Thyroid gland (tissue), 4 donors: ENCODE data around the gene CCDC170. TPM values are rescaled to one million over a fixed set of nuclear protein-coding genes. Genes with fewer than 3 reads are reported as not detected.

Source experiments
- DNase-seq, 2 donors: peaks; one replicate each; pipeline ENCODE4 v3.0.0-alpha.2; 2019
- H3K27ac ChIP-seq, 3 donors: fragments of 200-600 bp; sonication (generic); 1 replicate in 2 of 3; 2 replicates in 1 of 3; pipeline ENCODE4 v1.5.1; 2016 to 2019; ENCODE audit warnings: mild to moderate bottlenecking in 1 of 3, moderate library complexity in 1 of 3
- H3K27me3 ChIP-seq: fragments of 200-600 bp; sonication (generic); one replicate; pipeline ENCODE4 v1.5.1; 2019
- H3K36me3 ChIP-seq, 2 donors: fragments of 200-600 bp; sonication (generic); one replicate each; pipeline ENCODE4 v1.5.1; 2016 to 2019
- H3K4me1 ChIP-seq, 2 donors: fragments of 200-600 bp; sonication (generic); one replicate each; pipeline ENCODE4 v1.5.1; 2017 to 2019
- H3K4me3 ChIP-seq, 3 donors: fragments of 200-600 bp; sonication (generic); replicated peaks in 1 of 3; 1 replicate in 2 of 3; 2 replicates in 1 of 3; pipeline ENCODE4 v1.5.1; 2016; ENCODE audit warnings: mild to moderate bottlenecking in 1 of 3
- H3K9me3 ChIP-seq: fragments of 200-600 bp; sonication (generic); one replicate; pipeline ENCODE4 v1.5.1; 2017
- POLR2A ChIP-seq, 2 donors: fragments of 450-650 bp; IDR thresholded peaks; one replicate each; pipeline ENCODE4 v1.6.1; 2017; ENCODE audit warnings: antibody characterized with exemption in 2 of 2, mild to moderate bottlenecking in 2 of 2, moderate library complexity in 1 of 2
- WGBS, 2 donors: methylation state at CpG; one replicate each; pipeline ENCODE4 v1.1.5; 2017; 5-methylcytosine and 5-hydroxymethylcytosine counted together
- intact Hi-C: fragments of 100-400 bp; cut with DNase I; formaldehyde crosslinking; loops from one replicate; pipeline ENCODE4 v1.15.1; 2023
- total RNA-seq, 4 donors: library from RNA; depleted of rRNA; stranded (reverse); fragments of >200 nt; gene quantifications; one replicate each; pipeline ENCODE4 v1.2.3, GENCODE V29; 2016
- TF ChIP-seq, protein P1 (sequence below), 6 experiments: fragments of 200-600 bp in 3 of 6; fragments of 450-650 bp in 3 of 6; sonication (generic) in 3 of 6; IDR thresholded peaks; one replicate each; pipeline ENCODE4 v1.5.1; 2016 to 2019; ENCODE audit warnings: antibody characterized with exemption in 6 of 6, mild to moderate bottlenecking in 2 of 6, inconsistent platforms in 1 of 6, moderate library complexity in 1 of 6

The CCDC170 gene
- total RNA-seq, 4 donors from 2014 or later = 3.4 to 6.9 (median 4.2) TPM

DNA sequence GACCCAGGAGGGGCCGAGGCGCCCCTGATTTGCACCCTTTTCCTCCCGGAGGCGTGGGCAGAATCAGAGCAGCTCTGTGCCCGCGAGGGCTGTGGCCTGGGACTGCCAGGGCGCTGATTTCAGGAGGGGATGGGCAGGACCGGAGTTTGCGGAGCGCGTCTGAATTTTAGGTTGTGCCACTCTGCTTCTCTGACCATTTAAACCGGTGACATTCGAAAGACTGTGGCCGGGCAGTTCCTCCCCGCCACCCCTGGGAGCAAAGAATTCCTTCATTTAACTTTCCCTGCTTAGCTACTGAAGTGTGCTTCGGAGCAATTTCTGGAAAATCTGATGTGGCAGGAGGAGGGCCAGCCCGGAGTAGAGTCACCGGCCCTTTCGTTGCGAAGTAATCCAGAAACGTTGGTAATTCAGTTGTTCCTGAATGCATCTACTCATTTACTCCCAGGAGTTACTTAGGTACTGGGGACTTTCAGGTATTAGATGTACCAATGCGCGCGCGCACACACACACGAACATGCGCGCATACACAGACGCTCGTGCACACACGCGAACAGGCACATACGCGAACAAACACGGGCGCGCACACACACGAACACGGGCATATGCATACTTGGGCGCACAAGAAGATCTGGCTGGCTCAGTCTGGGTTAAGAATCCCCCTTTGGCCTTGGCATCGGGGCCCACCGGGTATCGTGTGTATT lies 568 bp downstream of the CCDC170 start:
- Histone ChIP-seq H3K36me3 (no peaks in the 10 kb centered on the region), H3K4me3 (peak overlapping the region; percentile 29 to 94 (median 72)), H3K4me1 (peaks cover 0 to 8% of the 10 kb centered on the region in 2 donors), H3K27ac (peak overlapping the region; percentile 52 to 93 (median 93)), H3K27me3 (no peaks in the 10 kb centered on the region), H3K9me3 (no peaks in the 10 kb centered on the region)
- peak in 1 of 2 donors; percentile 65 for TF ChIP-seq POLR2A (IDR thresholded peaks at IDR 0.05)
- TF ChIP-seq, protein P1, sequence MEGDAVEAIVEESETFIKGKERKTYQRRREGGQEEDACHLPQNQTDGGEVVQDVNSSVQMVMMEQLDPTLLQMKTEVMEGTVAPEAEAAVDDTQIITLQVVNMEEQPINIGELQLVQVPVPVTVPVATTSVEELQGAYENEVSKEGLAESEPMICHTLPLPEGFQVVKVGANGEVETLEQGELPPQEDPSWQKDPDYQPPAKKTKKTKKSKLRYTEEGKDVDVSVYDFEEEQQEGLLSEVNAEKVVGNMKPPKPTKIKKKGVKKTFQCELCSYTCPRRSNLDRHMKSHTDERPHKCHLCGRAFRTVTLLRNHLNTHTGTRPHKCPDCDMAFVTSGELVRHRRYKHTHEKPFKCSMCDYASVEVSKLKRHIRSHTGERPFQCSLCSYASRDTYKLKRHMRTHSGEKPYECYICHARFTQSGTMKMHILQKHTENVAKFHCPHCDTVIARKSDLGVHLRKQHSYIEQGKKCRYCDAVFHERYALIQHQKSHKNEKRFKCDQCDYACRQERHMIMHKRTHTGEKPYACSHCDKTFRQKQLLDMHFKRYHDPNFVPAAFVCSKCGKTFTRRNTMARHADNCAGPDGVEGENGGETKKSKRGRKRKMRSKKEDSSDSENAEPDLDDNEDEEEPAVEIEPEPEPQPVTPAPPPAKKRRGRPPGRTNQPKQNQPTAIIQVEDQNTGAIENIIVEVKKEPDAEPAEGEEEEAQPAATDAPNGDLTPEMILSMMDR (IDR thresholded peaks at IDR 0.05) = peak in 2 of 6 experiments; percentile 20 to 23
- intact Hi-C loops = no loop called here
- peak; percentile 79 to 80 for DNase-seq
- WGBS, 2 donors = 0 to 1% methylated on average over 28 to 41 of the region's 43 CpGs

DNA sequence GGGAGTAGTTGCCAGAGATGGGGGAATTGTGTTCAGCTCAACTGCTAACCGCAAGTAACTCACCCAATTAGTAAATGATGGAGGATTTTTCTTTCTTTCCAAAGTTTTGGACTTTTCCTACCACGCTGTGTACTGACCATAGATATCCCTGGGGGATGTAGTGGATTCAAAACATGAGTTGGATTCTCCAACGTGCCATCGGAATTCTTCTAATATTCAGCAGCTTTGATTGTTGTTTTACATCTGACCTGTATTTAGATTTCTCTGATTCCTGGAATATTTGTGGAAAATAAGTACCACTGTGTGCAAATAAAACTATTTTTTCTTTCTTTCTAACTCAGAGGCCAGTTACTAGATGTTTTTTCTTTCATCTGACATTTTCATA lies 1.1 kb downstream of the CCDC170 start:
- 14 to 18% methylated on average over 4 of the region's 4 CpGs for WGBS, 2 donors
- DNase-seq = no peak
- Histone ChIP-seq H3K36me3 (no peaks in the 10 kb centered on the region), H3K27ac (peak overlapping the region; percentile 52 to 93 (median 93)), H3K4me3 (peak overlapping the region in 2 of 3 donors; percentile 29 to 94), H3K9me3 (no peaks in the 10 kb centered on the region), H3K4me1 (peaks cover 0 to 8% of the 10 kb centered on the region in 2 donors), H3K27me3 (no peaks in the 10 kb centered on the region)
- intact Hi-C loops = no loop called here
- no peak for TF ChIP-seq POLR2A (IDR thresholded peaks at IDR 0.05)
- TF ChIP-seq, protein P1 (IDR thresholded peaks at IDR 0.05) = no peak

DNA sequence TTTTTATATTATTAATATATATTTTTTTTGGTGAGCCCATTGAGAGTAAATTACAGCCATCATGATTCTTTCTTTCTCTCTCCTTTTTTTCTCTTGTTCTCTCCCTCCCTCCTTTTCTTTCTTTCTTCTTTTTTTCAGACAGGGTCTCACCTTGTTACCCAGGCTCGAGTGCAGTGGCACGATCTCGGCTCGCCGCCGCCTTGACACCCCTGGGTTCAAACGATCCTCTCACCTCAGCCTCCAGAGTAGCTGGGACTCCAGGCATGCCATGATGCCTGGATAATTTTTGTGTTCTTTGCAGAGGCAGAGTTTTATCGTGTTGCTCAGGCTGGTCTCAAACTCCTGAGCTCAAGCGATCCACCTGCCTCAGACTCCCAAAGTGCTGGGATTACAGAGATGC lies 1.6 kb downstream of the CCDC170 start:
- no peaks in the 10 kb centered on the region for H3K36me3 ChIP-seq
- peak overlapping the region in 1 of 3 donors; percentile 93 for H3K27ac ChIP-seq
- H3K4me3 ChIP-seq = no peak overlapping the region

DNA sequence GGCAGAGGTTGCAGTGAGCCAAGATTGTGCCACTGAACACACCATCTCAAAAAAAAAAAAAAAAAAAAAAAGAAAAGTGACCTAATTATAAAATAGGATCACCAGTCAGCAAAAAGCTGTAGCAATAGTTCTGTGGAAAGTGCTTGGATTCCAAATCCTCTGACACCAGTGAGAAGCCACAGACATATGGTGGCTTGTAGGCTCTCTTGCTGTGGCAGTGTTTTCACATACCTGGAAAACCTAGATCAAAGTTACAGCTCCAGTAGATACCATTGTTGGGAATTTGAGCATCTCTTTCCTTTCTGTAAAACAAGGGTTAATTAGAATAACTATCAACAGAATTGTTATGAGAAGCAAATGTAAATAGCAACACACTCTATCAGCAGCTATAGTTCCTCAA lies 4.1 kb downstream of the CCDC170 start:
- TF ChIP-seq, protein P1 (IDR thresholded peaks at IDR 0.05) = no peak
- TF ChIP-seq POLR2A (IDR thresholded peaks at IDR 0.05) = no peak
- Histone ChIP-seq H3K27me3 (no peaks in the 10 kb centered on the region), H3K27ac (no peak overlapping the region), H3K4me1 (peaks cover 0 to 14% of the 10 kb centered on the region in 2 donors), H3K4me3 (no peak overlapping the region), H3K36me3 (no peaks in the 10 kb centered on the region), H3K9me3 (no peaks in the 10 kb centered on the region)
- intact Hi-C loops = no loop called here
- DNase-seq = no peak

More for the DNA sequence above, 1.6 kb downstream of the CCDC170 start:
- H3K27me3 ChIP-seq = no peaks in the 10 kb centered on the region
- intact Hi-C loops = no loop called here
- H3K4me1 ChIP-seq = peaks cover 0 to 8% of the 10 kb centered on the region in 2 donors
- DNase-seq = no peak
- TF ChIP-seq POLR2A (IDR thresholded peaks at IDR 0.05) = no peak
- TF ChIP-seq, protein P1 (IDR thresholded peaks at IDR 0.05) = no peak
- 88 to 93% methylated on average over 9 of the region's 9 CpGs for WGBS, 2 donors
- no peaks in the 10 kb centered on the region for H3K9me3 ChIP-seq

DNA sequence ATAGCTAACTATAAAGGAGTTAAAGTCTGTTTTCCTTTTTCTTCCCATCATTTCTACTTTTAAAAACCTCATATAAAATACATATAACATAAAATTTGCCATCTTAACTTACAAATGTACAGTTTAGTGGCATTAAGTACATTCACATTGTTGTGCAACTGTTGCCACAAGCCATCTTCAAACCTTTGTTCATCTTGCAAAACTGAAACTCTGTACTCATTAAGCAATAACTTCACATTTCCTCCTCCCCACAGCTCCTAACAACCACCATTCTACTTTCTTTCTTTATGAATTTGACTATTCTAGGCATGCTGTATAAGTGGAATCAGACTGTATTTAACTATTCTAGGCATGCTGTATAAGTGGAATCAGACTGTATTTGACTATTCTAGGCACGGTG lies 4.5 kb downstream of the CCDC170 start:
- peaks cover 0 to 11% of the 10 kb centered on the region in 2 donors for H3K4me1 ChIP-seq
- no peak overlapping the region for H3K4me3 ChIP-seq
- H3K36me3 ChIP-seq = no peaks in the 10 kb centered on the region
- no peak overlapping the region for H3K27ac ChIP-seq
- DNase-seq = no peak
- intact Hi-C loops = no loop called here
- TF ChIP-seq, protein P1 (IDR thresholded peaks at IDR 0.05) = no peak
- no peak for TF ChIP-seq POLR2A (IDR thresholded peaks at IDR 0.05)
- 82 to 93% methylated on average over 1 of the region's 1 CpG for WGBS, 2 donors
- no peaks in the 10 kb centered on the region for H3K9me3 ChIP-seq
- H3K27me3 ChIP-seq = no peaks in the 10 kb centered on the region
